GM19025 (cell line): Measurements from ENCODE around the gene PLCL1.
"Not testable (repeated sequence)": the region's sequence is repeated elsewhere in the genome, so short reads cannot be mapped to it uniquely, and the experiment has no call there.

Experiments used
- ATAC-seq: cut with Tn5 transposase; IDR thresholded peaks from one replicate; pipeline ENCODE4 v1.9.1; 2021; ENCODE audit warnings: mild to moderate bottlenecking, low read depth, moderate library complexity; ENCODE audit not compliant: unreplicated experiment

The PLCL1 gene

GRCh38 chr2:198143156-198143555 is 338.8 kb downstream of the PLCL1 start:
- ATAC-seq = no peak

- ATAC-seq = no peak
Measured at GRCh38 chr2:198143793-198144192, 339.4 kb downstream of the PLCL1 start.

GRCh38 chr2:198144660-198145059 is 340.3 kb downstream of the PLCL1 start:
- no peak for ATAC-seq

- no peak for ATAC-seq
Measured at GRCh38 chr2:198146346-198146940, 342.1 kb downstream of the PLCL1 start.

- ATAC-seq = no peak
Measured at GRCh38 chr2:198157314-198157713, 352.9 kb downstream of the PLCL1 start.

- no peak for ATAC-seq
Measured at GRCh38 chr2:198161151-198161550, 356.8 kb downstream of the PLCL1 start.

- no peak for ATAC-seq
Measured at GRCh38 chr2:198162276-198162675, 357.9 kb downstream of the PLCL1 start.

GRCh38 chr2:198164843-198165242 is 360.4 kb downstream of the PLCL1 start:
- no peak for ATAC-seq

- no peak for ATAC-seq
Measured at GRCh38 chr2:198165289-198165688, 360.9 kb downstream of the PLCL1 start.

- no peak for ATAC-seq
Measured at GRCh38 chr2:198167346-198167745, 363.0 kb downstream of the PLCL1 start.

GRCh38 chr2:198168651-198169050 is 364.3 kb downstream of the PLCL1 start:
- ATAC-seq = no peak

GRCh38 chr2:198173242-198173641 is 368.8 kb downstream of the PLCL1 start:
- no peak for ATAC-seq

- ATAC-seq = no peak
Measured at GRCh38 chr2:198173864-198174263, 369.5 kb downstream of the PLCL1 start.

- ATAC-seq = no peak
Measured at GRCh38 chr2:198175271-198175670, 370.9 kb downstream of the PLCL1 start.

GRCh38 chr2:198177040-198177439 is 372.6 kb downstream of the PLCL1 start:
- ATAC-seq = no peak

- ATAC-seq = no peak
Measured at GRCh38 chr2:198178766-198179165, 374.4 kb downstream of the PLCL1 start.

GRCh38 chr2:198186257-198186656 is 381.9 kb downstream of the PLCL1 start:
- ATAC-seq = no peak

GRCh38 chr2:198187841-198188240 is 383.4 kb downstream of the PLCL1 start:
- no peak for ATAC-seq

GRCh38 chr2:198188982-198189381 is 384.6 kb downstream of the PLCL1 start:
- no peak for ATAC-seq

- no peak for ATAC-seq
Measured at GRCh38 chr2:198191651-198192050, 387.3 kb downstream of the PLCL1 start.

- ATAC-seq = not testable (repeated sequence)
Measured at GRCh38 chr2:198196556-198196955, 392.2 kb downstream of the PLCL1 start.
